SK-N-SH (cell line): ENCODE data around the gene LGALS3.

Source experiments
- CTCF ChIP-seq: fragments of 200-600 bp; sonication (generic); IDR thresholded peaks from 2 replicates; pipeline ENCODE4 v1.6.1; 2017; ENCODE audit warnings: antibody characterized with exemption, mild to moderate bottlenecking, moderate library complexity
- EP300 ChIP-seq, 2 experiments: IDR thresholded peaks; 2 replicates each; pipeline versions ENCODE4 v1.4.0 to v1.6.1; 2012; ENCODE audit warnings: borderline replicate concordance in 1 of 2, low read depth in 1 of 2, low read length in 1 of 2
- EZH2phosphoT487 ChIP-seq: fragments of 200-600 bp; sonication (generic); IDR thresholded peaks from 2 replicates; pipeline ENCODE4 v1.6.1; 2017; ENCODE audit warnings: low read depth, mixed run types, mild to moderate bottlenecking, antibody characterized with exemption, moderate library complexity, borderline replicate concordance
- GABPA ChIP-seq: IDR thresholded peaks from 2 replicates; pipeline ENCODE4 v1.4.0; 2012; ENCODE audit warnings: low read depth, mild to moderate bottlenecking
- IRF3 ChIP-seq: fragments of 150-350 bp; IDR thresholded peaks from 2 replicates; pipeline ENCODE4 v1.6.1; 2016; ENCODE audit warnings: mild to moderate bottlenecking, low read depth, low read length
- MAX ChIP-seq: IDR thresholded peaks from 2 replicates; pipeline ENCODE4 v1.4.0; 2012; ENCODE audit warnings: low read depth
- MEF2A ChIP-seq: IDR thresholded peaks from 2 replicates; pipeline ENCODE4 v1.4.0; 2012; ENCODE audit warnings: low read depth, borderline replicate concordance
- NRF1 ChIP-seq: IDR thresholded peaks from 2 replicates; pipeline ENCODE4 v1.6.1; 2012; ENCODE audit warnings: low read depth, mild to moderate bottlenecking, low read length
- POLR2AphosphoS5 ChIP-seq: IDR thresholded peaks from 2 replicates; pipeline ENCODE4 v1.6.1; 2012; ENCODE audit warnings: low read depth, low read length
- RAD21 ChIP-seq: IDR thresholded peaks from 2 replicates; pipeline ENCODE4 v1.6.1; 2012; ENCODE audit warnings: mild to moderate bottlenecking, low read length
- REST ChIP-seq: IDR thresholded peaks from 2 replicates; pipeline ENCODE4 v1.6.1; 2012; ENCODE audit warnings: mild to moderate bottlenecking, low read depth, low read length, moderate library complexity
- TCF12 ChIP-seq: IDR thresholded peaks from 2 replicates; pipeline ENCODE4 v1.4.0; 2012
- USF2 ChIP-seq: fragments of 150-350 bp; IDR thresholded peaks from 2 replicates; pipeline ENCODE4 v1.6.1; 2017; ENCODE audit warnings: antibody characterized with exemption, low read length, low read depth, borderline replicate concordance

GRCh38 chr14:55098561-55098898, 30.5 kb upstream of the LGALS3 start:
- TF ChIP-seq NRF1, result no peak
- TF ChIP-seq CTCF, result no peak
- no peak for TF ChIP-seq TCF12
- no peak for TF ChIP-seq GABPA
- no peak for TF ChIP-seq POLR2AphosphoS5
- no peak for TF ChIP-seq MAX
- no peak for TF ChIP-seq REST
- TF ChIP-seq IRF3, result no peak
- TF ChIP-seq RAD21, result no peak
- no peak for TF ChIP-seq EP300 (IDR thresholded peaks at IDR 0.05; ENCODE audit: borderline replicate concordance in 1 of 2, low read depth in 1 of 2, low read length in 1 of 2)
- no peak for TF ChIP-seq MEF2A
- no peak for TF ChIP-seq EZH2phosphoT487
- no peak for TF ChIP-seq USF2
